Neuronal stem cell (in vitro differentiated cells): ENCODE measurements around the gene PRR23E.

ENCODE experiments used
- DNase-seq: peaks from one replicate; pipeline ENCODE4 v3.0.0-alpha.2; 2013; ENCODE audit warnings: low spot score
- H2AFZ ChIP-seq: one replicate; pipeline ENCODE4 v1.6.1; 2013; ENCODE audit warnings: mild to moderate bottlenecking, low read length, inconsistent platforms
- H2AK5ac ChIP-seq: 2 replicates; pipeline ENCODE4 v1.6.1; 2013; ENCODE audit warnings: low read depth, mild to moderate bottlenecking, inconsistent platforms, low read length, moderate library complexity, mixed read lengths
- H2BK120ac ChIP-seq: 2 replicates; pipeline ENCODE4 v1.6.1; 2013; ENCODE audit warnings: low read depth, mild to moderate bottlenecking, inconsistent platforms, low read length, moderate library complexity, mixed read lengths
- H2BK12ac ChIP-seq: one replicate; pipeline ENCODE4 v1.6.1; 2013; ENCODE audit warnings: low read length, inconsistent platforms
- H2BK15ac ChIP-seq: 2 replicates; pipeline ENCODE4 v1.6.1; 2013; ENCODE audit warnings: mild to moderate bottlenecking, low read length, inconsistent platforms, mixed read lengths
- H2BK5ac ChIP-seq: one replicate; pipeline ENCODE4 v1.6.1; 2013; ENCODE audit warnings: inconsistent platforms, mild to moderate bottlenecking, low read length, moderate library complexity
- H3K14ac ChIP-seq: one replicate; pipeline ENCODE4 v1.6.1; 2013; ENCODE audit warnings: low read length, inconsistent platforms
- H3K18ac ChIP-seq: 2 replicates; pipeline ENCODE4 v1.6.1; 2013; ENCODE audit warnings: low read length, inconsistent platforms
- H3K23ac ChIP-seq: 2 replicates; pipeline ENCODE4 v1.6.1; 2013; ENCODE audit warnings: low read depth, mild to moderate bottlenecking, mixed read lengths, low read length, inconsistent platforms; ENCODE audit not compliant: poor library complexity
- H3K27ac ChIP-seq: replicated peaks from 3 replicates; pipeline ENCODE4 v1.5.1; 2013; ENCODE audit warnings: low read length, inconsistent platforms
- H3K27me3 ChIP-seq, 3 experiments: 2 replicates each; pipeline ENCODE4 v1.6.1; 2013; ENCODE audit warnings: low read length in 3 of 3, mild to moderate bottlenecking in 2 of 3, inconsistent platforms in 1 of 3, low read depth in 1 of 3, mixed read lengths in 1 of 3, moderate library complexity in 1 of 3; ENCODE audit not compliant: control insufficient read depth in 3 of 3, insufficient read depth in 3 of 3
- H3K36me3 ChIP-seq, 2 donors: replicated peaks in 1 of 2; 2 replicates each; pipeline ENCODE4 v1.6.1; 2013; ENCODE audit warnings: low read length in 2 of 2; ENCODE audit not compliant: control insufficient read depth in 2 of 2, insufficient read depth in 2 of 2
- H3K4ac ChIP-seq: 2 replicates; pipeline ENCODE4 v1.6.1; 2013; ENCODE audit warnings: inconsistent platforms, mild to moderate bottlenecking, low read length, moderate library complexity
- H3K4me1 ChIP-seq, 2 donors: 1 replicate in 1 of 2; 2 replicates in 1 of 2; pipeline ENCODE4 v1.6.1; 2013; ENCODE audit warnings: low read length in 2 of 2, low read depth in 1 of 2; ENCODE audit not compliant: control insufficient read depth in 2 of 2, insufficient read depth in 1 of 2
- H3K4me2 ChIP-seq: one replicate; pipeline ENCODE4 v1.6.1; 2013; ENCODE audit warnings: mild to moderate bottlenecking, low read length, inconsistent platforms; ENCODE audit not compliant: insufficient read depth, poor library complexity, severe bottlenecking
- H3K4me3 ChIP-seq, 2 donors: 2 replicates each; pipeline ENCODE4 v1.5.1; 2013; ENCODE audit warnings: low read length in 2 of 2, mild to moderate bottlenecking in 2 of 2, inconsistent platforms in 1 of 2, moderate library complexity in 1 of 2
- H3K79me1 ChIP-seq: one replicate; pipeline ENCODE4 v1.6.1; 2013; ENCODE audit warnings: low read depth, mild to moderate bottlenecking, inconsistent platforms, low read length, moderate library complexity
- H3K9ac ChIP-seq: one replicate; pipeline ENCODE4 v1.6.1; 2013; ENCODE audit warnings: mild to moderate bottlenecking, low read depth, low read length, inconsistent platforms; ENCODE audit not compliant: poor library complexity
- H3K9me3 ChIP-seq, 2 donors: replicated peaks in 1 of 2; 2 replicates each; pipeline versions ENCODE3 to v1.6.1; 2013; ENCODE audit warnings: low read length in 2 of 2, mild to moderate bottlenecking in 2 of 2, inconsistent platforms in 1 of 2, low read depth in 1 of 2, mixed read lengths in 1 of 2, moderate library complexity in 1 of 2; ENCODE audit not compliant: control insufficient read depth in 2 of 2, insufficient read depth in 1 of 2
- H4K8ac ChIP-seq: one replicate; pipeline ENCODE4 v1.6.1; 2013; ENCODE audit warnings: low read depth, mild to moderate bottlenecking, inconsistent platforms, low read length, moderate library complexity
- H4K91ac ChIP-seq: one replicate; pipeline ENCODE4 v1.6.1; 2013; ENCODE audit warnings: low read length, low read depth, mild to moderate bottlenecking, inconsistent platforms; ENCODE audit not compliant: poor library complexity
- WGBS, 2 donors: extraction: QIAGEN DNeasy Blood & Tissue Kit; methylation state at CpG; one replicate each; pipeline ENCODE4 v1.1.7; 2013; ENCODE audit warnings: missing lambda C conversion rate in 2 of 2, mixed read lengths in 1 of 2; ENCODE audit not compliant: insufficient read length in 2 of 2, insufficient replicate concordance in 1 of 2; ENCODE audit errors: extremely low coverage in 2 of 2; 5-methylcytosine and 5-hydroxymethylcytosine counted together

The PRR23E gene

GRCh38 chr3:127224118-127224517, 31.2 kb downstream of the PRR23E start:
- Histone ChIP-seq H3K27ac (no peak overlapping the region), H4K8ac (no peak overlapping the region), H3K27me3 (no peaks in the 10 kb centered on the region), H2BK120ac (no peak overlapping the region), H3K4me1 (peaks cover 0 to 17% of the 10 kb centered on the region in 2 donors), H3K36me3 (no peaks in the 10 kb centered on the region), H3K23ac (no peak overlapping the region), H3K4ac (no peak overlapping the region), H2BK12ac (no peak overlapping the region), H3K18ac (no peak overlapping the region), H3K79me1 (no peaks in the 10 kb centered on the region), H2BK5ac (no peak overlapping the region), H2BK15ac (no peak overlapping the region), H3K4me3 (no peak overlapping the region), H4K91ac (no peak overlapping the region), H2AK5ac (no peak overlapping the region), H3K14ac (no peak overlapping the region), H3K4me2 (no peak overlapping the region), H3K9me3 (peaks cover 0 to 6% of the 10 kb centered on the region in 2 donors), H2AFZ (no peak overlapping the region), H3K9ac (no peak overlapping the region)
- no peak for DNase-seq
- WGBS, 2 donors = no CpG with 5 or more reads among the region's 8 CpGs

DNA sequence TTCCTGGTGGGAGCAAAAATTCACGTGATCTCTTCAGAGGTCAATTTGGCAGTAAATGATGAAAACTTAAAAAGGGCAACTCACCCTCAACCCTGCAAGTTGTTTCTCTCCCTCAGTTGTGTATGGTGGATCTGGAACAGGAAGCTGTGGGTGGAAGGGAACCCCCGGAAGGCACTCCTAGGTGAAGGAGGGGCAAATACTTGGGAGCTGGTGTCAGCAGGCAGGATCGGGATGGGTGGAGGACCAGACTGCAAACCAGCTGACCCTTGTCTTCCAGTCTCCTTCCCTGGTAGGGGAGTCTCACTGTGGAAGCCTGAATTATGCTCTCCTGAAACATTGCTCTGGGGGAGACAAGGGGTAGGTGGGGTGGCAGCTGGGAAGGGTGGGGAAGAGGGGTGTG, 33.5 kb downstream of the PRR23E start:
- Histone ChIP-seq H3K4me1 (peaks cover 0 to 11% of the 10 kb centered on the region in 2 donors), H2BK15ac (no peak overlapping the region), H2BK5ac (no peak overlapping the region), H4K8ac (no peak overlapping the region), H2BK120ac (no peak overlapping the region), H3K27ac (no peak overlapping the region), H3K4ac (no peak overlapping the region), H2BK12ac (no peak overlapping the region), H3K9me3 (peaks cover 0 to 10% of the 10 kb centered on the region in 2 donors), H3K18ac (no peak overlapping the region), H4K91ac (no peak overlapping the region), H3K79me1 (no peaks in the 10 kb centered on the region), H3K36me3 (no peaks in the 10 kb centered on the region), H3K27me3 (no peaks in the 10 kb centered on the region), H2AFZ (no peak overlapping the region), H3K4me3 (no peak overlapping the region), H3K14ac (no peak overlapping the region), H3K23ac (no peak overlapping the region), H3K4me2 (no peak overlapping the region), H2AK5ac (no peak overlapping the region), H3K9ac (no peak overlapping the region)
- DNase-seq = no peak
- WGBS, 2 donors = no CpG with 5 or more reads among the region's 3 CpGs

DNA sequence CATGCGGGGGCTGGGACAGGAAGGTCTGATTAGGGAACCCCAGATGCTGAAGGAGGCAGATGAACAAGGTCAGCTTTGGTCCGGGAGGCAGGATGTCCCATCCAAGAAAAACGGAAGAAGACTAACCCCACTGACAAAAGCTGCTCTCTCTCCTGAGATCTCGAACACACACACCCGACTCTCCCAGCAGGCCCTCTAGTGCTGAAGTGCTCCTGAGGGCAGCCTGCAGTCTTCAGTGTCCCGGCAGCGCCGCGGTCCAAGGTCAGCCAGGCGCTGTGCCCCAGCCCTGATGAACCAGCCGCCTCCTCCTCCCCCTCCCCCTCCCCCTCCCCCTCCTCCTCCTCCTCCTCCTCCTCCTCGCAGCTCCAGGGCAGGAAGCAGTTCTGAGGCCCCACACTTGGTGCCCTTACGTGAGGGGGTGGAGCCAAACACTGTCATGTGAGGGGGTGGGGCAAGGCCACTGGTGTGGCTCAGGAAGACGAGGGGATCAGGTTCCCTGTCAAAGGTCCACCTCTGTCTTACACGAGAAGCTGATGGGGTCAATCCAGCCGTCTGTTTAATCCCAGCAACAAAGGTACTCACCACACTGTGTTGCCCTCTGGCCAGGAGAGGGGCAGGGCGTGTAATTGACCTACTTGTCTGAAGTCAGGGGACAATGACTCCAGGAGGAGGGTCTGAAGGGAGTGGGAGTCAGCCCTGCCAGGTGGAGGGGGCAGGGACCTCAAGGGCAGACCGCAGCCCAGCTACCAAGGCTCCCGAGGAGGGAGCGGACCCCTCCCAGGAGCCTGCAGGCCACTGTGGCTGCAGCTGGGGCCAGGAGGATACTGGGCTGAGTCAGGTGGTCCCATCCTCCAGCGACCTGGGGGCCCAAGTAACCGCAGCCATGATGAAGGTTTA, 34.3 kb downstream of the PRR23E start:
- no peak overlapping the region for H3K27ac ChIP-seq
- H3K9ac ChIP-seq = no peak overlapping the region
- no peaks in the 10 kb centered on the region for H3K79me1 ChIP-seq
- no peak overlapping the region for H3K18ac ChIP-seq
- DNase-seq = peak; percentile 58
- no peaks in the 10 kb centered on the region for H3K36me3 ChIP-seq
- no peak overlapping the region for H2BK120ac ChIP-seq
- H3K4me1 ChIP-seq = peaks cover 0 to 6% of the 10 kb centered on the region in 2 donors
- peak overlapping the region; percentile 13 for H2AK5ac ChIP-seq
- H3K4ac ChIP-seq = no peak overlapping the region
- H3K14ac ChIP-seq = no peak overlapping the region
- no peak overlapping the region for H2BK15ac ChIP-seq
- peak overlapping the region; percentile 53 for H3K23ac ChIP-seq
- no CpG with 5 or more reads among the region's 22 CpGs for WGBS, 2 donors
- no peak overlapping the region for H4K8ac ChIP-seq
- no peak overlapping the region for H2BK12ac ChIP-seq
- no peak overlapping the region for H3K4me3 ChIP-seq
- H3K27me3 ChIP-seq = no peaks in the 10 kb centered on the region
- no peak overlapping the region for H2BK5ac ChIP-seq
- H3K9me3 ChIP-seq = peaks cover 0 to 10% of the 10 kb centered on the region in 2 donors
- H3K4me2 ChIP-seq = no peak overlapping the region
- H2AFZ ChIP-seq = peak overlapping the region; percentile 31
- no peak overlapping the region for H4K91ac ChIP-seq

GRCh38 chr3:127228866-127229265, 35.9 kb downstream of the PRR23E start:
- Histone ChIP-seq H4K91ac (no peak overlapping the region), H2BK12ac (no peak overlapping the region), H3K27me3 (no peaks in the 10 kb centered on the region), H2AFZ (no peak overlapping the region), H2BK5ac (no peak overlapping the region), H2AK5ac (no peak overlapping the region), H3K79me1 (no peaks in the 10 kb centered on the region), H3K14ac (no peak overlapping the region), H4K8ac (no peak overlapping the region), H3K27ac (no peak overlapping the region), H3K36me3 (no peaks in the 10 kb centered on the region), H3K23ac (no peak overlapping the region), H3K4ac (no peak overlapping the region), H2BK120ac (no peak overlapping the region), H3K4me1 (peaks cover 0 to 6% of the 10 kb centered on the region in 2 donors), H3K9ac (no peak overlapping the region), H3K4me3 (no peak overlapping the region), H3K4me2 (no peak overlapping the region), H3K9me3 (peaks cover 0 to 10% of the 10 kb centered on the region in 2 donors), H2BK15ac (no peak overlapping the region), H3K18ac (no peak overlapping the region)
- no peak for DNase-seq
- no CpG with 5 or more reads among the region's 2 CpGs for WGBS, 2 donors
